Glomerular endothelial cell (primary cell): ENCODE results near the gene PKMYT1. TPM values are rescaled to one million over a fixed set of nuclear protein-coding genes. Genes with fewer than 3 reads are reported as not detected.

Experiments used
- total RNA-seq: library from RNA; depleted of rRNA; stranded (reverse); fragments of >200 nt; gene quantifications from 2 replicates; pipeline ENCODE4 v1.2.3, GENCODE V29; 2015

The PKMYT1 gene
- total RNA-seq, 1 donor from 2014 or later: 12.9 TPM

Other genes with a start within 250 kb of the PKMYT1 start
- 117 and 239 TPM in 2 replicates for gene SRRM2, start 227.8 kb downstream of the PKMYT1 start, total RNA-seq
- gene ELOB, start 203.2 kb downstream of the PKMYT1 start, total RNA-seq: 231 and 338 TPM in 2 replicates
- not detected in 2 replicates for gene PRSS33, start 192.9 kb downstream of the PKMYT1 start, total RNA-seq
- gene PRSS41, start 182.0 kb downstream of the PKMYT1 start, total RNA-seq: not detected in 2 replicates
- not detected in 2 replicates for gene PRSS21, start 163.2 kb downstream of the PKMYT1 start, total RNA-seq
- 0.99 TPM in 1 of 2 replicates, not detected in the other for gene ZG16B, start 150.1 kb downstream of the PKMYT1 start, total RNA-seq
- gene PRSS22, start 122.3 kb downstream of the PKMYT1 start, total RNA-seq: 0.44 TPM in 1 of 2 replicates, not detected in the other
- gene FLYWCH2, start 97.2 kb downstream of the PKMYT1 start, total RNA-seq: 81.6 and 96.0 TPM in 2 replicates
- gene FLYWCH1, start 68.5 kb downstream of the PKMYT1 start, total RNA-seq: 49.2 and 56.5 TPM in 2 replicates
- gene KREMEN2, start 16.2 kb downstream of the PKMYT1 start, total RNA-seq: 0.15 TPM in 1 of 2 replicates, not detected in the other
- 10.7 and 14.9 TPM in 2 replicates for gene PAQR4, start 11.1 kb downstream of the PKMYT1 start, total RNA-seq
- gene CLDN9, start 32.5 kb upstream of the PKMYT1 start, total RNA-seq: not detected in 2 replicates
- gene CLDN6, start 37.7 kb upstream of the PKMYT1 start, total RNA-seq: 0.12 and 12.9 TPM in 2 replicates
- 202 and 204 TPM in 2 replicates for gene TNFRSF12A, start 39.9 kb upstream of the PKMYT1 start, total RNA-seq
- 24.7 and 32.6 TPM in 2 replicates for gene HCFC1R1, start 43.5 kb upstream of the PKMYT1 start, total RNA-seq
- 20.7 and 28.9 TPM in 2 replicates for gene THOC6, start 43.6 kb upstream of the PKMYT1 start, total RNA-seq
- gene BICDL2, start 56.5 kb upstream of the PKMYT1 start, total RNA-seq: not detected in 2 replicates
- 0.05 and 0.35 TPM in 2 replicates for gene MMP25, start 66.1 kb upstream of the PKMYT1 start, total RNA-seq
- 960 and 1,559 TPM in 2 replicates for gene IL32, start 85.2 kb upstream of the PKMYT1 start, total RNA-seq
- gene ZSCAN10, start 118.8 kb upstream of the PKMYT1 start, total RNA-seq: not detected in 2 replicates
- gene ZNF205, start 132.1 kb upstream of the PKMYT1 start, total RNA-seq: 19.8 and 26.3 TPM in 2 replicates
- 7.5 and 15.1 TPM in 2 replicates for gene ZNF213, start 154.6 kb upstream of the PKMYT1 start, total RNA-seq
- not detected in 2 replicates for gene OR1F1, start 207.8 kb upstream of the PKMYT1 start, total RNA-seq